GF-D8 (cell line): ENCODE data around the gene EP300.
"Not testable (repeated sequence)": the region's sequence is repeated elsewhere in the genome, so short reads cannot be mapped to it uniquely, and the experiment has no call there.

Experiments used
- DNase-seq: peaks from one replicate; lab custom pipeline; 2025; lab: John Stamatoyannopoulos, UW

EP300 gene

DNA sequence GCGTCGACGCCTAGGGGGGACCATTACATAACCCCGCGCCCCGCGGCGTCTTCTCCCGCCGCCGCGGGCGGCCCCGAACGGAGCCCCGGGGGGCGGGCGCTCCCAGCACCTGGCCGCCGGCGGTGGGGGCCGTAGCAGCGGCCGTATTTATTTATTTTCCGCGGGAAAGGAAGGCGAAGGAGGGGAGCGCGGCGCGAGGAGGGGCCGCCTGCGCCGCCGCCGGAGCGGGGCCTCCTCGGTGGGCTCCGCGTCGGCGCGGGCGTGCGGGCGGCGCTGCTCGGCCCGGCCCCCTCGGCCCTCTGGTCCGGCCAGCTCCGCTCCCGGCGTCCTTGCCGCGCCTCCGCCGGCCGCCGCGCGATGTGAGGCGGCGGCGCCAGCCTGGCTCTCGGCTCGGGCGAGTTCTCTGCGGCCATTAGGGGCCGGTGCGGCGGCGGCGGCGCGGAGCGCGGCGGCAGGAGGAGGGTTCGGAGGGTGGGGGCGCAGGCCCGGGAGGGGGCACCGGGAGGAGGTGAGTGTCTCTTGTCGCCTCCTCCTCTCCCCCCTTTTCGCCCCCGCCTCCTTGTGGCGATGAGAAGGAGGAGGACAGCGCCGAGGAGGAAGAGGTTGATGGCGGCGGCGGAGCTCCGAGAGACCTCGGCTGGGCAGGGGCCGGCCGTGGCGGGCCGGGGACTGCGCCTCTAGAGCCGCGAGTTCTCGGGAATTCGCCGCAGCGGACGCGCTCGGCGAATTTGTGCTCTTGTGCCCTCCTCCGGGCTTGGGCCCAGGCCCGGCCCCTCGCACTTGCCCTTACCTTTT, at the start of gene EP300:
Gene EP300 (plus strand): TSS at position 570 of the 795 bp plus-strand sequence. CDS start 413 bp downstream, outside the sequence.
- peak; percentile 19 for DNase-seq

DNA sequence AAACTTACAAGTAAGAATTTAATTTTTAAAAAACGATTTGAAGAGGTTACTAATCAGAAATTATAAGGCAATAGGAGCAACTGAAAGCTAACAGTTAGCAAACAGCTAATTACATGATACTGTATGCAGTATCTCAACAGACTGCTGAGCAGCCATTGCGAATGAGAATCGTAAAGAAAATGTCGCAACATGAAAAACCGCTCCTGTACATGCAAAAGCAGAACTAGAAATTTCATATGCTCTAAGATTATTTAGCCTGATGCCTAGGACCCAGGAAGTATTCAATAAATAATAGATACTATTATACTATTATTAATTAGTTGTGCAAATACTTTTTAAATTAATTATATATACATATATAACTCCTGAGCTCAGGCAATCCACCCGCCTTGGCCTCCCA, 48.7 kb upstream of the EP300 start:
- DNase-seq = peak; percentile 86

DNA sequence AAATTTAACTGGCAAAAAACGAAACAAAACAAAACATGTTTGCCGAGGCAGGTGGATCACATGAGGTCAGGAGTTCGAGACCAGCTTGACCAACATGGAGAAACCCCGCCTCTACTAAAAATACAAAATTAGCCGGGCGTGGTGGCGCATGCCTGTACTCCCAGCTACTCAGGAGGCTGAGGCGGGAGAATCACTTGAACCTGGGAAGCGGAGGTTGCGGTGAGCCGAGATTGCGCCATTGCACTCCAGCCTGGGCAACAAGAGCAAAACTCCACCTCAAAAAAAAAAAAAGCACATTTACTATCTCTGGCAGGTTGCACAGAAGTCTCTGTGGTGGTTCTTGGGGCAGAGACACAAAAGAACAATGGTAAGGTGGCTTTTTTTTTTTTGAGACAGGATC, 46.8 kb upstream of the EP300 start:
- not testable (repeated sequence) for DNase-seq

DNA sequence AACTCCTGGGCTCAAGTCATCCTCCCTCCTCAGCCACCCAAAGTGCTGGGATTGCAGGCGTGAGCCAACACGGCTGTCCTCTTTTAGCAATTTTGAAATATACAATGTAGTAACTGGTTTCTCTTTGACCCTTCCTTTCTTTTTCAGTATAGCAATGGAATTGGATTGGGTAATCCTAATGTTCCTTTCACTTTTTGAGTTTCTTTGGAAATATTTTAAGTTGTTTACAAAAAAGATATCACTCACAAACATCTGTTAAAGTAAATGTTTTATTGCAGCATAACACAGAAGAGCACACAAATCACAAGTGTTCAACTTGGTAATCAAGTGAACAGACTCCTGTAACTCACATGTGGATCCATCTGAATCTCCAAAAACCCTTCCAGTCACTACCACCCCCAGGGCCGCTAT, 44.6 kb upstream of the EP300 start:
- no peak for DNase-seq

DNA sequence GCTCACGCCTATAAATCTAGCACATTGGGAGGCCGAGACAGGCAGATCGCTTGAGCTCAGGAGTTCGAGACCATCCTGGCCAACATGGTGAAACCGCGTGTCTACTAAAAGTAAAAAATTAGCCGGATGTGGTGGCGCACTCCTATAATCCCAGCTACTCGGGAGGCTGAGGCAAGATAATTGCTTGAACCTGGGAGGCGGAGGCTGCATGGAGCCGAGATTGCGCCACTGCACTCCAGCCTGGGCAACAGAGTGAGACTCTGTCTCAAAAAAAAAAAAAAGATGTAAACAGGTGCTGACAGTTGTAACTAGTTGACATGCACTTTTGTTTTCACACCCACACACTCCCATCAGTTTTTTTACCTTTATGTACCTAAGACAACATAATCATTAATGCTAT, 44.0 kb upstream of the EP300 start:
- not testable (repeated sequence) for DNase-seq

DNA sequence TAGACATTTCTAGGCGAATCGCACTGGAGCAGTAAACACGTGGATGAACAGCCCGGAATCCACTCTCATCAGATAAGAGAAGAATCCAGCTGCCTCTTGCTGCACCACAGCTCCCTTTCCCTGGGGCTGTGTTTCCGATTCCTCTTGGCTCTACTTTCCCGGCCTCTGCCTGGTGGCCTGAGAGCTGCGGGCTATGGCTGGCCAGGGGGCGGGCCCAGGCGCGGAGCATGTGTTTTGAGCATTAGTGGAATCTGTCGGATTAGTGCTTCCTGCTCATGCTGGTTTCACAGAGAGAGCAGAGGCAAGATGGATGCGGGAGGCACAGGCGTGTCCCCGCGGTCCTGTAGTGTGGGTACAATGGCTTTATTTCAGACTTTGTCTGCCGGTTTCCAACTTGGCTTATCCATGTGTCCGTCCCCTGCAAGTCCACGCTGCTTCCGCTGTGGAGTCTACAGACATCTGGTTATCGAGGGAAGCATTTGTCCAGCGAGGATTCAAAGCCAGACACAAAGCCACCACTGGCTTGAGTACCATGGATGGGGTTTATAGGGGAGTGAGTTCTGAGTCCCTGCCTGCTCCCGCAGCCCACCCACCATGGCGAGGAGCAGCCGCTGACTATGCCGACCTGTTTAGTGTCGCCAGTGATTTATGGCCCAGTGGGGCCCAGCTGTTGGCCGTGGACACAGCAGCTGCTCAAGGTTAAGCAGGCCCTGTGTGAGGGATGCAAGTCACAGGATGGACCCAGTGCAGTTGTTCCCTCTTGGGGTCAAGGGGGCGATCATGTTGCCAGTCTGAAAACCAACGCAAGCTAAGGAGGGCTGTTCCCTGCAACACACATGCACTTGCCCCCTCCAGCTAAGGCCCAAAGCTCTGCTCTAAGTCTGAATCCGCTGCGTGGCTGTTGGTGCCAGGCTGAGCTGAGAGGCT, 43.3 kb upstream of the EP300 start:
- DNase-seq = no peak

DNA sequence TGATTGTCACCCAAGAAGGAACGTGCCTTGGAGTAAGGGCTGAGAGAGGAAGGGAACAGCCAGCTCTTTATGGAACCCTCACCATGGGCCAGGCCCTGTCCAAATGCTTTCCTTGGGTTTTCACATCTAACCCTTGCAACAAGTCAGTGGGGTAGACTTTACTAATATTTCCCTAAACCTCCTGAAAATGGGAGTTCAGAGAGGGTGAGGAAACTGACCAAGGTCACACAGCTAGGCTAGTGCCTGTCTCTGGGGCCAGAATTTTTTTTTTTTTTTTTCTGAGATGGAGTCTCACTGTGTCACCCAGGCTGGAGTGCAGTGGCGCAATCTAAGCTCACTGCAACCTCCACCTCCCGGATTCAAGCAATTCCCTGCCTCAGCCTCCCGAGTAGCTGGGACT, 42.6 kb upstream of the EP300 start:
- not testable (repeated sequence) for DNase-seq

DNA sequence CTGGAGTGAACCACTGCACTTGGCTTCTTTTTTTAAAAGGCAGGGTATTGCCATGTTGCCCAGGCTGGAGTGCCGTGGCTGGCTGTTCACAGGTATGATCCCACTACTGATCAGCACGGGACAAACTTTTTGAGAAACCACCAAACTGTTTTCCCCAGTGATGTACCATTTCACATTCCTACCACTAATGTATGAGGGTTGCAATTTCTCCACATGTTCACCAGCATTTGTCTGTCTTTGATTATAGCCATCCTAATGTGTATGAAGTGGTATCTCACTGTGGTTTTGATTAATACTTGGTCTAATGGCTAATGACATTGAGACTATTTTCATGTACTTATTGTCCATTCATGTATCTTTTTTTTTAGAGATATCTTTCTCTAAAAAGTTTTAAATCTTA, 41.5 kb upstream of the EP300 start:
- no peak for DNase-seq

DNA sequence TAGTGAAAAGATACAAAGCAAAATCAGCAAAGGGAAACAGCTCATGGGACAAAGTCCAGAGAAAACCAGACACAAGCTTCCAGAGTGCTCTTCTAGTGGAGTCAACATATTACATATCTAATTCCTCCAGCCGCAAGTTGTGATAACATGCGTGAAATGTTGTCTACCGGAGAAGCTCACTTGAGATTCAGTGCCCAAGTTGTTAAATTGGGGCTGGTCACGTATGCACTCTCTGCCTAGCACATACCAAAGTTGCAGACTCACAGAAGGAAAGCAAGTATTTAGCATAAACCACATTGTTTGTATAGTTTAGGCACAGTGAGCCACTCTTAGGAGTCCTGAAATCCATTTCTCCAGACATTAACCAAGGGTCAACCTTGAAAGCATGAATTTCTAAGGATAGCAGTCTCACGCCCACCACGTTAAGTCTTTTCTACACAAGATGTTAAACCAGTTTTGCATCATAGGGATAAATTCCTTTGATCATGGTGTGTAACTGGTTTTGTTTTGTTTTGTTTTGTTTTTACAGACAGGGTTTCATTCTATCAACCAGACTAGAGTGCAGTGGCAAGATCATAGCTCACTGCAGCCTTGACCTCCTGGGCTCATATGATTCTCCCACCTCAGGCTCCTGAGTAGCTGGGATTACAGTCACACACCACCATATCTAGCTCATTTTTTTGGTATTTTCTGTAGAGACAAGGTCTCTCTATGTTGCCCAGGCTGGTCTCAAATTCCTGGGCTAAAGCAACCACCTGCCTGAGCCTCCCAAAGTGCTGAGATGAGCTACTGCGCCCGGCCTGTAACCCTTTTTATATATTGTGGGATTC, 39.5 kb upstream of the EP300 start:
- no peak for DNase-seq

DNA sequence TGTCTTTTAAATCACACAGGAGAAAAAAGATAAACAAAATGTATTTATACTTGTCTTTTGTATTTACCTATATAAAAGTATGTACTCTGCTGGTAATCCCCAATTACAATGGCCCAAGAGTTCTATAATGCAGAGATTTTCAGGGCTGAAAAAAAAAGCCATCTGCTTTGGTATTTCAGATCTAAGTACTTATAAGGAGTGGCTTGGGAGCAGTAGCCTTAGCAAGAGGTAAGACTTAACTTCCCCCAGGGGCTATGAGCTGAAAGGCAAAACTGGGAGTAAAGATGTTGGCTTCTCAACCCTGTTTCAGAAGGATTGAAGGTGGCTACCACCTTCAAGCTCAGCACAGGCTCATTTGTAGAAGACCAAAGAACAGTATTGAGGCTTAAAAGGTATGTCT, 35.3 kb upstream of the EP300 start:
- no peak for DNase-seq

DNA sequence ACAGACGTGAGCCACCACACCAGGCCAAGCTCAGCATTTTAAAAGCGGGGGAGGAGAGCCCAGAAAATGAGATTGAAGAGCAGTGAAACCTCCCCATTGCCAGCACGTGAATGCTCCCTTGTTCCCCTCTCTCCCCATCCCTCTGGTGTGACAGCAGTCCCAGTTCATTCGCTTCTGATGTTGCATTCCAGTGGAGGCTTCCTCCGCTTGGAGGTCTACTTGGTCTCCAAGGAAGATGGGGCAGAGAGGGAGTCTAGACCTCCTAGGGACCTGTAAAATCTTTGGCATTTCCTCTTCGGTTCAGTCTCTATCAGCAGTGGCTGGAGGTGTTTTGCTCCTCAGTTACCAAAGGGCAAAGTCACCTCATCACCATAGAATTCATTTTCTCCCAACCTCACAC, 30.2 kb upstream of the EP300 start:
- no peak for DNase-seq

DNA sequence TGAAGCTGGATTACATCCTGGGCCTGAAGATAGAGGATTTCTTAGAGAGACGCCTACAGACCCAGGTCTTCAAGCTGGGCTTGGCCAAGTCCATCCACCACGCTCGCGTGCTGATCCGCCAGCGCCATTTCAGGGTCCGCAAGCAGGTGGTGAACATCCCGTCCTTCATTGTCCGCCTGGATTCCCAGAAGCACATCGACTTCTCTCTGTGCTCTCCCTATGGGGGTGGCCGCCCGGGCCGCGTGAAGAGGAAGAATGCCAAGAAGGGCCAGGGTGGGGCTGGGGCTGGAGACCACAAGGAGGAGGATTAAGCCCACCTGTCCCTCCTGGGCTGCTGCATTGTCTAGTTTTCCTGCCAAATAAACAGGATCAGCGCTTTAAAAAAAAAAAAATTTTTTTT, 28.1 kb upstream of the EP300 start:
- DNase-seq = not testable (repeated sequence)

DNA sequence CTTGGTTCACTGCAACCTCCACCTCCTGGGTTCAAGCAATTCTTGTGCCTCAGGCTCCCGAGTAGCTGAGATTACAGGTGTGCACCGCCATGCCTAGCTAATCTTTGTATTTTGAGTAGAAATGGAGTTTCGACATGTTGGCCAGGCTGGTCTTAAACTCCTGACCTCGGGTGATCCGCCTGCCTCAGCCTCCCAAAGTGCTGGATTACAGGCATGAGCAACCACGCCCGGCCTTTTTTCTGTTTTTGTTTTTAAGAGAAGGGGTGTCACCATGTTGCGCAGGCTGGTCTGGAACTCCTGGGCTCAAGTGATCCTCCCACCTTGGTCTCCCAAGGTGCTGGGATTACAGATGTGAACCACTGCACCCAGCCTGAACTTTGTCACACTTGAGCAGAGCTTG, 26.1 kb upstream of the EP300 start:
- DNase-seq = not testable (repeated sequence)

DNA sequence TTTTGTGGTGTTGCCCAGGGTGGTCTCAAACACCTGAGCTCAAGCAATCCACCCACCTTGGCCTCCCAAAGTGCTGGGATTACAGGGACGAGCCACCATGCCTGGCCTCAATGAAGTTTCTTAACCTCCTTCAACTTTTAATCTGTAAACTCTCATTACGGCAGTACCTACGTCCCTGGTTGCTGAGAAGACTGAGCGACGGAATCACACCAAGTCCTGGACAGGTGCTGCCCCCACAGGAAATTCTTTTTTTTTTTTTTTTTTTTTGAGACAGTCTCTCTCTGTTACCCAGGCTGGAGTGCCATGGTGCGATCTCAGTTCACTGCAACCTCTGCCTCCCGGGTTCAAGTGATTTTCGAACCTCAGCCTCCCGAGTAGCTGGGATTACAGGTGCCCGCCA, 24.4 kb upstream of the EP300 start:
- DNase-seq = not testable (repeated sequence)

DNA sequence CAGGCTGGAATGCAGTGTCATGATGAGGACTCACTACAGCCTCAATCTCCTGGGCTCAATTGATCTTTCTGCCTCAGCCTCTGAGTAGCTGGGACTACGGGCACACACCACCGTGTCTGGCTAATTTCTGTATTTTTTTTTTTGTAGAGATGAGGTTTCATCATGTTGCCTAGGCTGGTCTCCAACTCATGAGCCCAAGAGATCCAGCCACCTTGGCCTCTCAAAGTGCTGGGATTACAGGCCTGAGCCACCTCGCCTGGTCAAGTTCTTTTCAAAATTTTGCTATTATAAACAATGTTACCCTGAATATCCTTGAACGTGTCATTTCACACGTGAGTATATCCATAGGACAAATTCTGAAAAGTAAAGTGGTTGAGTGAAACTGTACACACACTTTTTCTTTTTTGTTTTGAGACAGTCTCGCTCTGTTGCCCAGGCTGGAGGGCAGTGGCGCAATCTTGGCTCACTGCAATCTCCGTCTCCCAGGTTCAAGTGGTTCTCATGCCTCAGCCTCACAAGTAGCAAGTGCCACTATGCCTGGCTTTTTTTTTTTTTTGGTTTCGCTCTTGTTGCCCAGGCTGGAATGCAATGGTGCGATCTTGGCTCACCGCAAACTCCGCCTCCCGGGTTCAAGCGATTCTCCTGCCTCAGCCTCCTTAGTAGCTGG, 21.6 kb upstream of the EP300 start:
- DNase-seq = no peak

DNA sequence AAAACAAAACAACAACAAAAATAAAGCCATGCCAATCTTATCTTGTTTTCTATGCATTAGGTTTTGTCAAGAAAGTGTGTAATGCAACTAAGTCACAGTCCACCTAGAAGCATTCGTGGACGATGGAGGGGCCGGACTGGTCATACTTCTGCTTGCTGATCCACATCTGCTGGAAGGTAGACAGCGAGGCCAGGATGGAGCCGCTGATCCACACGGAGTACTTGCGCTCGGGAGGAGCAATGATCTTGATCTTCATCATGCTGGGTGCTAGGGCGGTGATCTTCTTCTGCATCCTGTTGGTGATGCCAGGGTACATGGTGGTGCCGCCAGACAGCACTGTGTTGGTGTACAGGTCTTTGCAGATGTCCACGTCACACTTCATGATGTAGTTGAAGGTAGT, 18.3 kb upstream of the EP300 start:
- DNase-seq = no peak

DNA sequence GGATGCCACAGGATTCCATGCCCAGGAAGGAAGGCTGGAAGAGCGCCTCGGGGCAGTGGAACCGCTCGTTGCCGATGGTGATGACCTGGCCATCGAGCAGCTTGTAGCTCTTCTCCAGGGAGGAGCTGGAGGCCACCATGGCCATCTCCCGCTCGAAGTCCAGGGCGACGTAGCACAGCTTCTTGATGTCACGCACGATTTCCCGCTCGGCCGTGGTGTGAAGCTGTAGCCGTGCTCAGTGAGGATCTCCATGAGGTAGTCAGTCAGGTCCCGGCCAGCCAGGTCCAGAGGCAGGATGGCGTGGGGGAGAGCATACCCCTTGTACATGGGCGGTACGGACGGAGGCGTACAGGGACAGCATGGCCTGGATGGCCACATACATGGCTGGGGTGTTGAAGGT, 17.9 kb upstream of the EP300 start:
- DNase-seq = no peak

DNA sequence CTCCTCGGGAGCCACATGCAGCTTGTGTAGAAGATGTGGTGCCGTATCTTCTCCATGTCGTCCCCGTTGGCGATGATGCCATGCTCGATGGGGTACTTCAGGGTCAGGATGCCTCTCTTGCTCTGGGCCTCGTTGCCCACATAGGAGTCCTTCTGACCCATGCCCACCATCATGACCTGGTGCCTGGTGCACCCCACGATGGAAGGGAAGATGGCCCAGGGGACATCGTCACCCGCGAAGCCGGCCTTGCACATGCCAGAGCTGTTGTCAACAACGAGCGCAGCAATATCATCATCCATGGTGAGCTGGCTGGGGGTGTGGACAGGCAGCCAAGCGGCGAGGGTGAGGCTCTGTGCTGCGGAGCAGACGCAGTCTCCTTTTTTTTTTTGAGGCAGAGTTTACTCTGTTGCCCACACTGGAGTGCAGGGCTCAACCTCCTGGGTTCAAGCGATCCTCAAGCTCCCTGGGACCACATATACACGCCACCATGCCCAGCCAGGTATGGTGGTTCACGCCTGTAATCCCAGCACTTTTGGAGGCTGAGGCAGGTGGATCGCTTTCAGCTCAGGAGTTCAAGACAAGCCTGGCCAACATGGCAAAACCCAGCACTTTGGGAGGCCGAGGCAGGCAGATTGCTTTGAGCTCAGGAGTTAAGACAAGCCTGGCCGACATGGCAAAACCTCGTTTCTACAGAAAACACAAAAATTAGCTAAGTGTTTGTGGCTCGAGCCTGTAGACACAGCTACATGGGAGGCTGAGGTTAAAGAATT, 17.3 kb upstream of the EP300 start:
- DNase-seq = no peak

DNA sequence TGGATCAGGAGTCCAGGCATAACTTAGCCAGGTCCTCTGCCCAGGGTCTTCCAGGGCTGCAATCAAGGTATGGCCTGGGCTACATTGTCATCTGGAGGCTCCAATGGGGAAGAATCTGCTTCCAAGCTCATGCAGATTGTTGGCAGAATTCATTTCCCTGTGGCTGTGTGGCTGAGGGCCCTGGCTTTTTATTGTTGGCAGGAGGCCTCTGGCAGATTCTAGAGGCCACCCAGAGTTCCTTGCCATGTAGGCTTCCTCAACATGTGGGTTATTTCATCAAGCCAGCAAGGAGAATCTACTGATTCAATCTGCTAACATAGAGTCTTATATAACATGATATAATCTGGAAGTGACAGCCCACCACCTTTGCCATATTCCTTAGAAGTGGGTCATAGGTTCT, 16.4 kb upstream of the EP300 start:
- no peak for DNase-seq

DNA sequence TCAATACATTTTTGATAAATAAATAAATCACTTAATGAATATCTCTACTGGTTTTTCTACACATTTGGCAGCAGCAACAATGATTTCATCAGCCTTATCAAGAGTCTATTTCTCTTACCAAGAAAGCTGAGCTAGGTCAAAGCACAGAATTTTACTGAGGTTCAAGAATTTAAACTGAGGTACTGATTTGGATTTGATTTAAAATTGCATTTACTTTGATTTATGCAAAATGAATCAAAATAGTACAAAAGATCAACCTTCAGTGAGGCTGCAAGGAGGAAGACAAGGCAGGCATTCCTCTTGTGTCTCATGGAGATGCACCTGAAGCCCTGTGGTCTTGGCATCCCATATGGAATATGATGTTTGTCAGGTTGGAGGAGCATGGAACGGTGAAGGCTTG, 15.5 kb upstream of the EP300 start:
- no peak for DNase-seq

DNA sequence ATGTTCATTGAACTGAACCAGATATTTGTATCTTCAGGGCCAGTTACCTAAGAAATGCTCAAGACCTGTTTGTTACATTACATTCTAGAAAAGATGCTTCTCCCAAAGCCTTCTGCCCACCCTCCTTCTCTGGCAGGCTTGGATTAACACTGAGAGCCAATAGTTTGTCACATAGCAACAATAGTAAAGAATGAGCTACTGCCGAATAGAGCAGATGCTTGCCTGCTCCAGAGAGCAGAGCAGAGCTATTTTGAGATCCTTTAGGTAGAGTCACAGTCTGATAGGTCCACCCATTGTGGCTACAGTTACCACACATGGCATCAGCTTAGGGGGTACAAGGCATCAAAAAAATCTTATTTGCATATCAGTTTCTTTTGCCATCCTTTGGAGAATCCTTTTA, 13.5 kb upstream of the EP300 start:
- no peak for DNase-seq
